GM21526 (cell line): ENCODE results near the gene UBE2V1.

Experiments used
- ATAC-seq: cut with Tn5 transposase; IDR thresholded peaks from one replicate; pipeline ENCODE4 v1.9.1; 2021; ENCODE audit warnings: moderate library complexity; ENCODE audit not compliant: unreplicated experiment, low FRiP score

Gene UBE2V1

DNA sequence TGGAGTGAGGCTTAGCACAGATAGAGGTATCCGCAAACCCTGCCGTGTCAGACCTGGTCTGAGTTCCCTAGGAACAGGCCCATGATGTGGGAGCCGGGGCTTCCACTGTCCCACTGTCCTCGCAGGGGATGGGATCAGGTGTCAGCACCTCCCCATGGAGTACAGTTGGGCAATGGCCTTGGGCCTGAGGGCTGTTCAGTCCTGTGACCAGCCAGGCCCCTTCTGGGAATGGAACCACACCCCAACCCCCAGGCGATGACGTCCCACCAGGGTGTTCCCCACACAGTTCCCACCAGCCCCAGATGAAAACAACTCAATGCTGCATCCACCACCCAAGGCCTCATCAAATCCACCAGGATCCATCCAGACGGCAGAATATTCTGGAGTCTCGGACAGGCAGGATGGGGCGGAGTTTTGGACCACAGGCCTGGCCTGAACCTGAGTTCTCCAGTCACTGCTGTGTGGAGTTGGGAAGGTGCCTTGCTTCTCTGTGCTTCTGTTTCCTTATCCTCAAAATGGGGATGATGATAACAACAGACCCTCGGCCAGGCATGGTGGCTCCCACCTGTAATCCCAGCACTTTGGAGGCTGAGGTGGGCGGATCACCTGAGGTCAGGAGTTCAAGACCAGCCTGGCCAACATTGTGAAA lies 62.2 kb downstream of the UBE2V1 start:
- ATAC-seq = no peak

DNA sequence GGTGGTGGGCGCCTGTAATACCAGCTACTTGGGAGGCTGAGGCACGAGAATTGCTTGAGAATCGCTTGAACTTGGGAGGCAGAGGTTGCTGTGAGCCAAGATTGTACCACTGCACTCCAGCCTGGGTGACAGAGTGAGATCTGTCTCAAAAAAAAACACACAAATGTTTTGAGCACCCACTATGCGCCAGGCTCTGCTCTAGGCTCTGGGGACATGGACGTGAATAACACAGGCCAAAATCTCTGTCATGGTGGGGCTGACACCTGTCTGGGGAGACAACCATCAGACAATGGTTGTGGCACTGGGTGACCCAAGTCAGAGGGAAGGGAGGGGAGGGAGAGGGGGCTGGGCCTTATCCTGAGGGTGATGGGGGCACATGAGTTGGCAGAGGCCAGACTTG lies 62.7 kb downstream of the UBE2V1 start:
- no peak for ATAC-seq

DNA sequence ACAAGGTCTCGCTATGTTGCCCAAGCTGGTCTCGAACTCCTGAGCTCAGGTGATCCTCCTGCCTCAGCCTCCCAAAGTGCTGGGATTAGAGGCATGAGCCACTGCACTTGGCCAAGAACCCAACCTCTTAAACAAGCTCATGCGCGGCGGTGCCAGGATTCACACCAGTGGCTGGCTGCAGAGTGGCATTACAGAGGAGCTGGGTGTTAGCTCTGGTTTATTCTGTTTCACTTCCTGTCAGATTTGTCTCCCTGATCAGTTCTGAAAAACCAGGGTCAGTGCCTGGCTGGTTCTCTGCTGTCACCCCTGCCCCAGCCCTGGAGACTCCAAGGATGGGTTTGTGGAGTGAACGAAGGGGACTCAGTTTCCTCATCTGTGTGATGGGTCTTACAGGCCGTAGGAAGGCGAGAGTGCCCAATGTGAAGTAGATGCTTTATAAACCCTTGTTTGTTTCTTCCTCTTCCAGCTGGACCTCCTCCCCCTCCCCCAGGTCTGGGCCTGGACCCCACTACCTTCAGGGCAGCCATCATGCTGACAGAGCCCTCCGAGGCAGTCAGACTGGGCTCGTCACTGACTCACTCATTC lies 63.4 kb downstream of the UBE2V1 start:
- no peak for ATAC-seq

DNA sequence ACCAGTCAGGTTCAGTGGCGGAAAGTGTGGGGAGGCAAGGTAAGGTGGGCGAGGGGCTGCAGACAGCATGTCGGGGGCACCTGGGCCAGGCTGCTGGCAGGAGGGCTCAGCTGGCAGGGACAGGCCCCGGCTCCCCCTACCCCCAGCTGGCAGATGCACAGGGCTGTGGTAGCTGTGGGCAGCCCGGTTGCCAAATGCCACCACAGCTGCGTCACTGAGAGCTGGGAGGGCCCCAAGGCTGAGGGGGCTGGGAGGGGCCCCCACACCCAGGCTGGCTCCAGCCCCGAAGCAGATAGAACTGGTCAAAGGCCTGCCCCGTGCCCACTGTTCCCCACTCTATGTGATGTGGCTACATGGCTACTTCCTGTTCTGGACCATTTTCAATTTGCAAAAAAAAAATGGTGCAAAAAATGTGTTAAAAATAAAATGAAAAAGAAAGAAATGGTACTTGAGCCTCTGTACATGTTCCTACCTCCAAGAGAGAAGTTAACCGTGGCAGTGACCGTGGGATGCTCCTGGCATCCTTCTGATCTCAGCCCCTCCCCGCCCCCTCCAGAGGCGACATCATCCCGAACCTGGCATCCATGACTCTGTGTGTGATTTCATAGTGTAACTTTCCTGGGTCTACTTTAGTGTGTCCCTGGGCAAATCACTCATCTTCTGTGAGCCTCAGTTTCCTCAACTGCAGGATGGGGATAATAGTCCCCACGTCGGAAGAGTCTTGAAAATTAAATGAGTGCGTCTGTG lies 64.4 kb downstream of the UBE2V1 start:
- ATAC-seq = no peak

DNA sequence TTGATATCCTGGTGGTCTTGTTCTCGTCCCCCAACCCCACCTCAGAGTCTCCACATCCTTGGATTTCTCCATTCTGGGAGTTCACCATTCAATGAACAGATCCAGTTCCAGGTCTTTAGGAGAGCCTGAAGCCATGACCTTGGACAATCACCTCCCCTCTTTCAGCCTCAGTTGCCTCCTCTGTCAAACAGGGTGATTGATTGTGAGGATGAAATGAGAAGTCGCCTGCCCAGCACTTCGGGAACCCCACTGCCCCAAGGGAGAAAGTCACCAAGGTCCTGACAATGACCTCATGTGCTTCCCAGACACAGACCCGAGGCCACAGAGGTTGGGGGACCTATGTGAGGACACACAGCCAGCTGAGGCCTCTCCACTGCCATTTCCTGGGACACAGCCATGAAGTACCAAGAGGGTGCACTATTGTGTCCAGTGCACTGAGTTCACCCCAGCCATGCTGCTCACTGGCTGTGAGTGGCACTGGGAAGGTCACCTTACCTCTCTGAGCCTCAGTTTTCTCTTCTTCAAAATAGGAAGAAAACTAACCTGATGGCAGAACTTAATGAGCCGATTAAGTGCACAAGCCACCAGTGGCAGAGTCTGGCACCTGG lies 68.5 kb downstream of the UBE2V1 start:
- ATAC-seq = no peak

DNA sequence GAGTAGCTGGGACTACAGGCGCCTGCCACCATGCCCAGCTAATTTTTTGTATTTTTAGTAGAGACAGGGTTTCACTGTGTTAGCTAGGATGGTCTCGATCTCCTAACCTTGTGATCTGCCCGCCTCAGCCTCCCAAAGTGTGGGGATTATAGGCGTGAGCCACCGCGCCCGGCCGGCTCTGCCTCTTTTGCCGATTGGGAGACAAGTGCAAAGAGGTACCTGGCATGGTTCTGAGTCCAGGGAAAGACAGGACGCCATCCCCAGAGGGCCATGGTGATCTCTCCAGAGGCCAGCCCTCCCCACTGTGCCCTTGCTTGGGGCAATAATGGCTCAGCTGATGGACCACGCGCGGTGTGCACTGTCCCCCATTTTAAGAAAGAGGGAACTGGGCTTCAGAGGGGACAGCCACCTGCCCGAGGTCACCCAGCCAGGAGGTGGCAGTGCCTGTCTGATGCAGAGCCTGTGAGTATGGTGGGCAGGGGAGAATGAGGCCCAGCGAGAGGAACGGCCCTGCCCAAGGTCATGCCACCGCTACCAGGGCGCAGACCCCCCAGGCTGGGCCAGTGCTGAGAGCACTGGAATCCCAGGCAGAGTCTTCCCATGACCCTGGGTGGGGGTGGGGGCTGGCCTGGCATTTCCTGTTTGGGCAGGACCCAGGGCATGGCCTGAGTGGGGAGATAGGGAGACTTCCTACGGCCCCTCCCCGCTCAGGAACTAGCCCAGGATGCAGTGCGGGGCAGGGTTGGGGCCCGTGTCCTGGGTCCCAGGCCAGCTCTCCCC lies 69.2 kb downstream of the UBE2V1 start:
- ATAC-seq = no peak

DNA sequence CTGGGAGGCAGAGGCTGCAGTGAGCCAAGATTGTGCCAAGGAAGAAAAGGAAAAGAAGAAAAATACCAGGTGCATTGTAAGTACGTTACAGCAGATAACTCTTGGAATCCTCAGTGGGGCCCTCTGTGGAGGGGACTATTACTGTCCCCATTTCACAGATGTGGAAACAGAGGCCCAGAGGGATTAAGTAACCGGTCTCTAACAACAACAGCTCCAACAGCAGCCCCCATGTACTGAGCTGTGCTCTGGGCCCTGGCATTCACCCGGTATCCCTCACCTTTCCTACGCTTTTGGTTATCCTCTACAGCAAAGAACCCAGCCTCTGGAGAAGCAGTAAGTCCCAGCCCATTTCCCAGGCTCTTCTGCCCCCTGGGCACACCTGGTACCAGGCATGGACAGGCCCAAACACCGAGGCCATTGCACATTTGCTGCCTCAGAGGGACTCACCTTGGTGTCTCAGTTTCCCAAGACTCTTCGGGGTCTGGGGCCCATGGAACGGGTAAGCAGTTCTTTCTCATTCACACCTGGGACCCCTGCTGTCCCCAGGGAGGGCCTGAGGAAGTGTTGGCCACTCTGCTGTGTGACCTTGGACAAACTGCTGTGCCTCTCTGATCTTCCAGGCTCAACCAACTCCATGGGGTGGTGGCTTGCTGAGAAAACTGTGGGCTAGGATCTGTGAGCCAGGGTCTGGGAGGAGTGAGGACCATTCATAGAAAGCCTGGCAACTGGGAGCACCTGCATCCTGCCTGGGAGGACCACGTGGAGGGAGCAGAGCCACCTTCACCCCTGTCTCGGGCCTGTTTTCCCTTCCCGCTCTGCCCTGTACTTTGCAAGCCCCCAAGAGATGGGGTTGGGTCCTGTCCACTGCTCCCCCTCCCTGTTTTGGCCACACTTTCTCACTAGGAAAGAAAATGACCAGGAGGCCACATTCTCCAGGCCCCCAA lies 70.3 kb downstream of the UBE2V1 start:
- ATAC-seq = no peak

DNA sequence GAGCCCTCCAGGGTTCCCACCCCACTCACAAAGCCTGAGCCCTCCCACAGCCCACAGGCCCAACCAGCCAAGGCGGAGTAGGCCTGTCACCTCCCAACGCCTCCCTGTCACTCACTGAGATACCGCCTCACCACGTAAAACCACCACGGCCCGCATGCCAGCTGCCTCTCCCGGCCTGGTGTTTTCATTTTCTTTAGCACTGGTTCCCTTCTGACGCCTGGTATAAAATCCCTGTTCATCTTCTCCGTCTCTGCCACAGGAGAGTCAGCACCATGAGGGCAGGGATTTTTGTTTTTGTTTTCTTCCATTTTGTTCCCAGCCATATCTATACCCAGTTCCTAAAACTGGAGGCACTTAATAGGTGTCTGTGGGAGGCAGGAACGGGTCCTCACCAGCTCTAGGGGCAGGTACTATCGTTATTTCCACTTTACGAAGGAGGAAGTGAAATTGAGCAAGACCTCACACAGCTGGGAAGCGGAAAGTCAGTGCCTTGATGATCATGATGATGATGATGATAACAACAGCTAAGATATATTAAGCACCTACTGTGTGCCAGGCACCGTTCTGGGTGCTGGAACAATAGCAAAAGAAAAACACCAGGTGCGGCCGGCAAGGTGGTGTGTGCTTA lies 71.6 kb downstream of the UBE2V1 start:
- ATAC-seq = no peak

DNA sequence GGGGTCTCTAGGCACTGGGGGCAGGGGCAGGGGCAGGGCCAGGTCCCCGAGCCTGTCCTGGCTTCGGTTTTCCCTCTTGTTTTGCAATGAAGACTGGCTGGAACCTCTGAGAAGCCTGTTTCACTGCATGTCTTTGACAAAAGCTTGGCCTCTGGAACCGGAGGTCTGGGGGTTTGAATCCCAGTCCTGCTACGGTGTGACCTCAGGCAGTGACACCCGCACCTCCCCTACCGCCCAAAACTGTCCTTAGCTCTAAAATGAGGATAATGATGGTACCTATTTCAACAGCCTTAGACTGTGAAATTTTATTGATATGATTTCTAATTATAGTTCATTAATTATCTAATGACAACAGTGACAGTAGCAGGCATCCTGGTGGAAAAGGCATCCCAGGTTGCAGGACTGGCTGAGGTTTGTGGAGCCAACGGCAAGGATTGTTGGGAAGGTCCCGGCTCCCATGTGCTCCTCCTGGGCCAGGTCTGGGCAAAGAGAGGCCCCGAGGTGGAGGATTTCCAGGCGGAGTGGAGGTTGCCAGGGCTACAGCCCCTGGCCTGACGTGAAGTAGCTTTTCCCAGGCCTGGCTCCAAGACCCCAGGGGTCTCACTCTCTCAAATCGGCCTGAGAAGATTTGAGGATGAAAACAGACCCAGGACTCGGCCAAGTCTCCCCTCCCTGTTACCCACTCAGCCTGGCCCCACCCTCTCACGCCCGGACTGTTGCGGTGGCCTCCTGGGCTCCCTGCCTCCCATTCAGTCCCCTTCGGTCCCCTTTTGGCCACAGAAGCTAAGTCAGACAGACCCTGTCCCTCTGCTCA lies 72.3 kb downstream of the UBE2V1 start:
- no peak for ATAC-seq

DNA sequence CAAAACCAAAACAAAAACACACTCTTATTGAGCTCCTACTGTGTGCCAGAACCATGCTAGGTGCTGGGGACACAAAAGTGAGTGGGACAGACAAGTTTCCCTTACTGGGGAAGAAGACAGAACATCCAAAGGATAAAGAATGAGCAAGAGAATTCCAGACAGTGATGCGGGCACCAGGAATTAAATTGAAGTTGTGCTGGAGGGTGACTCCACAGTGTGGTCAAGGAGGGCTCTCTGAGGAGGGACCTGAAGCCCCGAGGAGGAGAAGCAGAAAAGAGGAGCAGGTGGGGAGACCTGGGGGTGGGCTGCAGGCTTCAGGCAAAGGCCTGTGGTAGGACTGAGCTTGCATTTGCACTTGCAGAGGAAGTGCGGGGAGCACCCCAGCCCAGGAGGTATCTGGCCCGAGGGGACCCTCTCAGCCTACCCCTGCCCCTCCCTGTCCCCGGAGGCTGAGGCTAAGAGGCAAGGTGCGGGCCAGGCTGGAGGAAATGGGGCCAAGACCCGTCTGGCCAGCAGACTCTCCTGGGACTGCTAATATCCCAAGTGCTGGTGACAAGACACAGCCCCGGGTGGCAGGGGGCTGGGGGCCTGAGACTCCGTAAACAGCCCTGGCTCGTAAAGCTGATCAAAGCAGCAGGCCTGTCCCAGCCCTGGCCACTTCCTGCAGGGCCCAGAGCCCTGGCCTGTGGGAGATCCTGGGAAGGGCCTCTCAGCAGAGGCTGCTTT lies 73.1 kb downstream of the UBE2V1 start:
- ATAC-seq = no peak

DNA sequence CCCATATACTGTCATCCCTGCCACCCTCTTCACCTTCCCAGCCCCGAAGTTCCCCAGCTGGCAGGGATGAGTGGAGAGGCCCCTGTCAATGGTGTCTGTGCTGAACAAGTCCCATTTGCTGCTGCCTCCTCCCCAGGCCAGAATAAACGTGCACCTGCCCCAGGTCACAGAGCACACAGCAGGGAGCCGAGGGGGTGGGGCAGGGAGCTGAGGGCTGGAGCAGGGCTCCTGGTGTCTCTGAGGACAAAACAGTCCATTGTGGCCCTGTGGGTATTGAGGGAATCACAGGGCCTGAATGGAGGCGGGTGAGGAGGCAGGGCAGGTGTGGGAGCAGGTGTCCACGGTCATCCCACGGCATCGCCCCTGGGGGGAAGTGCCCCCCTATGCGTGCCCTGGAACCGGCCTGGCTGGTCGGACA lies 74.4 kb downstream of the UBE2V1 start:
- ATAC-seq = no peak

DNA sequence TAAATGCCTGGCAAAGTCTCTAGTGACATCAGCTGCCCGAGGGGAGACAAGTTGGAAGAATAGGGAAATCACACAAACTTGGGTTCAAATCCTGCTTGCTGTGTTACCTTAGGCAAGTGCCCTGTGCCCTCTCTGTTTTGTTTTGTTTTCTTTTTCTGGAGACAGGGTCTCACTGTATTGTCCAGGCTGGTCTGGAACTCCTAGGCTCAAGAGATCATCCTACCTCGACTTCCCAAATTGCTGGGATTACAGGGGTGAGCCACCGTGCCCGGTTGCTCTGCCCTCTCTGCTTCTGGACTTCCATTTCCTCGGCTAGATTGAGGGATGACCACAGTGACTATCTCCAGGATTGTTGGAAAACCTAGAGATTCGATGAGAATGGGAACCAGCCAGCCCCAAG lies 74.8 kb downstream of the UBE2V1 start:
- no peak for ATAC-seq

DNA sequence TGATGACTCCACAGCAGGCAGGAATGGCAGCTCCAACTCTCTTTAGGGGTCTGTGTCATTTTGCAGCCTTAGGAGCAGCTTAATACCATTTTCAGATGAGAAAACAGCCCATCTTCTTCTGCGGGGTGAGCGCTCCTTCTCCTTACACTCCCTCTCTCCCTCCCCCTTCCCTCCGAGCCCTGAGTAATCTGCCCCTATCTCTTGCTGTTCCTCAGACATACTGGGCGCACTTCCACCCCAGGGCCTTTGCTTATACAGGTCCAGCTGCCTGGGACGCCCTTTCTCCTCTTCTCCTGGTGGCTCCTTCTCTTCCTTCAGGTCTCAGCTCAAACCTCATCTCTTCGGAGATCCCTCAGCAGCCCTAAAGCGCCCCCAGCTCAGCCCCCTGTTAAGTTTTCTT lies 75.4 kb downstream of the UBE2V1 start:
- no peak for ATAC-seq

DNA sequence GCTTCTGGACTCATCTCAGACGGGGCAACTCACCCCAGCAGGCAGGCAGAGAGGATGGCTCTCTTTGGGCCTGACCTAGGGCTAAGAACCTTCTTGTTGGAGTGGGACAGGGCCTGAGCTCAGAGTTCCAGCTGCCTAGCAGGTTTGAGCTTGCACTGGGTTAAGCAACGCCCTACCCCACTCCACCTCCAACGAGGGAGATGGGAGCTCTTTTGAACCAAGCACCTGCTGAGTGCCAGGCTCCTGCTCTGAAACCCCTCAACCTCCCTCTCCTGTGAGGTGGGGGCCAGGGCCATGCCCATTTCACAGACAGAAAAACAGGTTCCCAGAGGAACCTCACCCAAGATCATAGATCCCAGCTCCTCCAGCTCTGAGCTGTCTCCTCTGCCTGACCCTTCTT lies 75.8 kb downstream of the UBE2V1 start:
- ATAC-seq = no peak

DNA sequence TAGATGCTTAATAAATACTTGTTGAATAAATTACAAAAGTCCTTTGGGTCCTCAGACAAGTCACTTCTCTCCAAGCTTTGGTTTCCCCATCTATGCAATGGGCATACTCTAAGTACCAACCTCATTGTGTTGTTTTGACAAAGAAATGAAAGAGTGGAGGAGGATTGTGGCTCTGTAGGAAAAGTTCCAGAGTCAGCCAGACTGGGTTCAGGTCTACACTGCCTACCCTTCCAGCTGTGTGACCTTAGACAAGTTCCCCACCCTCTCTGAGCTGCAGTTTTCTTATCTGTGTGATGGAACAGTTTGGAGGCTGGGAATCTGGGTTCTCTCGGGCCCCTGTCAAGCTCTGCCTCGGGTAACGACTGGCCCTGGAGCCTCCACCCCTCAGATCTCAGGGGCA lies 76.2 kb downstream of the UBE2V1 start:
- ATAC-seq = no peak

DNA sequence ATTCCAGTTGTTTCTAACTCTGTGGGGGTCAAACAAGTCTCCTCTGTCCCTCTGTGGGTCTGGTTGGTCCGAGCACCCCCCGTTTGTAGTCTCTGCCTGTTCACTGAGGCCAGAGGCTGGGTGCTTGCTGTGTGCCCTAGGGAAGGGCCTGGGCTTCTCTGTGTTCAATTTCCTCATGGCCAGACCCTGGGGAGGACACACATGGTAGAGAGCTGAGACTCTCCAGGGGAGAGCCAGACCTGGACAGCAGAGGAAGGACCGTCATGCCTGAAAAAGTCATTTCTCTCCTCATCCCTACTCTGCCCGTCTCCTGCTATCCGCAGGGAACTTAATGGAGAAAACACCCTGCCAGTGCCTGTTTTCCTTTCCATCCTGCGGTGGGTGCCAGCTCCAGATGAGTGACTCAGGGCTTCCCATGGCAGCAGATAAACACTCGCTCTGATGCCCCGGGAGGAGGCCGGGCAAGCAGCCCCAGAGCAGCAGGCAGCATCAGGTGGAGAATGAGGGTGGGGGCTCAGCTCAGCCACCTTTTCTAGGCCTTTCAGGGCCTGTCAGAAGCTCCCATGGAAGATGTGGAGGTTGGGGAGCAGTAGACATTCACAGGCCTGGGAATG lies 78.3 kb downstream of the UBE2V1 start:
- ATAC-seq = no peak

DNA sequence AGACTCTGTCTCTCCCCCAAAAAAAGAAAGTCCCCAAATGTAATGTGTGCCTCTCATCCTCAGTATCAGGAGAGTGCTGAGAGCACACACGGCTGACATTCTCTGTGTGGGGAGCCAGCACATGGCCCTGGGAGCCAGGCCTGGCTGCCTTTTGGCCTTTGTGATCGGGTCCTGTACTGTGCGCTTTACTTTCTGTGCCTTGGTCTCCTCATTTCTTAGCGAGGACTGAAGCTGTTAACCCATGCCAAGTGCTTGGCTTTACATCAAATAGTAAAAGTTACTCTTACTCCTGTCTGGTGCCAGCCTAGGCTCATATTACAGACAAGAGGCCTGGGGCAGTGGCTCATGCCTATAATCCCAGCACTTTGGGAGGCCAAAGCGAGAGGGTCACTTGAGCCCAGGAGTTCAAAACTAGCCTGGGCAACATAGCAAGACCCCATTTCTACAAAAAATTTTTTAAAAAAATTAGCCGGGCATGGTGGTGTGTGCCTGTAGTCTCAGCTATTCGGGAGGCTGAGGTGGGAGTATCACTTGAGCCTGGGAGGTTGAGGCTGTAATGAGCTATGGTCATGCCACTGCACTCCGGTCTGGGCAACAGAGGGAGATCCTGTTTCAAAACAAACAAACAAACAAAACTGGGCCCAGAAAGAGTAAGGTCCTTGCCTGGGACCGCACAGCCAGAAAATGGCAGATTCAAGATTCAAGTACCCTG lies 79.8 kb downstream of the UBE2V1 start:
- ATAC-seq = no peak
